ENCODE measurements around the gene P3H2.

Gene P3H2

GRCh38 chr3:190116551-190117067, 4.1 kb downstream of the P3H2 start:
- H3K27ac Mint-ChIP-seq: no peak overlapping the region

DNA sequence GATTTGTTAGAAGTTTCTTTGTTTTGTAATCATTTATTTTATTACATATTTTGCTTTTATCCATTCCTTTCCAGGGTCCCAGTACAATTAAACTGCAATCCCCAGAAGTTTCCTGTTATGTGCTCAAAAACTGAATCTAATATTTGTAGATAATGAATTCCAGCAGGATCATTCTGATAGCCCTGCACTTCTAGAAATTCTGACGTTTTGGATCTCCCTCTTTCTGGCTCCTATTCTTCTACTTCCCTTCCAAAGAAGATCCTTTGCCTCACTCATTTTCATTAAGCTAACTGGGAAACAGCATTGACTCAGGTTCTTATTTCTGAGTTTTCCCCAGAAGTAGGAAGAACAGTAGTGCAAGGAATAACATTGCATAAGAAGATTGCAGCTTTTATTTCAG, 9.9 kb downstream of the P3H2 start:
- peaks cover 4% of the 10 kb centered on the region for H3K9me3 Mint-ChIP-seq
- H3K27me3 Mint-ChIP-seq: peaks cover 50% of the 10 kb centered on the region
- H3K4me3 Mint-ChIP-seq: no peak overlapping the region
- no peaks in the 10 kb centered on the region for H3K36me3 Mint-ChIP-seq (ENCODE audit: low read depth)
- H3K27ac Mint-ChIP-seq: no peak overlapping the region
- H3K4me1 Mint-ChIP-seq (ENCODE audit: low read depth): no peaks in the 10 kb centered on the region

More at GRCh38 chr3:190116551-190117067, 4.1 kb downstream of the P3H2 start:
- H3K9me3 Mint-ChIP-seq: peaks cover 4% of the 10 kb centered on the region
- H3K4me3 Mint-ChIP-seq: no peak overlapping the region
- no peaks in the 10 kb centered on the region for H3K36me3 Mint-ChIP-seq (ENCODE audit: low read depth)
- H3K27me3 Mint-ChIP-seq: peaks cover 70% of the 10 kb centered on the region
- H3K4me1 Mint-ChIP-seq (ENCODE audit: low read depth): peaks cover 10% of the 10 kb centered on the region

- Mint-ChIP-seq H3K27me3 (peaks cover 41% of the 10 kb centered on the region), H3K36me3 (ENCODE audit: low read depth) (no peaks in the 10 kb centered on the region), H3K27ac (no peak overlapping the region), H3K4me1 (ENCODE audit: low read depth) (no peaks in the 10 kb centered on the region), H3K4me3 (no peak overlapping the region), H3K9me3 (peaks cover 4% of the 10 kb centered on the region)
Observed at GRCh38 chr3:190109441-190109840, 11.3 kb downstream of the P3H2 start.

GRCh38 chr3:190108804-190109203, 11.9 kb downstream of the P3H2 start:
- no peaks in the 10 kb centered on the region for H3K36me3 Mint-ChIP-seq (ENCODE audit: low read depth)
- no peak overlapping the region for H3K27ac Mint-ChIP-seq
- H3K4me1 Mint-ChIP-seq (ENCODE audit: low read depth): no peaks in the 10 kb centered on the region
- peaks cover 4% of the 10 kb centered on the region for H3K9me3 Mint-ChIP-seq
- peaks cover 41% of the 10 kb centered on the region for H3K27me3 Mint-ChIP-seq
- no peak overlapping the region for H3K4me3 Mint-ChIP-seq

DNA sequence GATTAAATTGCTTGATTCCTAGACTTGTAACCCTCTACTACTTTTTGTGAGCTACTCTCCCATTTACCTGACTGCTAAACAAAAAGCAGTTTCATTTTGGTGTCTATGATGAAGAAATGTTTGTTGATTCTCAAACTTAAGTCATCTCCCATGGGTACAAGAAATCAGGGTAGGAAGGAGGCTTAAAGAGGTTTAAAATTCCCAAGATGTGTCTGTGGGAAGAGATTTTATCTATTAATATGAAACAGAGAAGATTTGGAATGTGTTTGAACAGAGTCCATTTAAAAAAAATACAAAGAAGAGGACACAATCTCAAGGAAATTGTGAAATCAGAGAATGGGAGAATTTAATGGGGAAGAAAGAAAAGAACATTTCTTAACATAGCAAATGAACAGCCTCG, 14.8 kb downstream of the P3H2 start:
- Mint-ChIP-seq H3K27ac (no peak overlapping the region), H3K4me3 (no peak overlapping the region), H3K9me3 (no peaks in the 10 kb centered on the region), H3K36me3 (ENCODE audit: low read depth) (no peaks in the 10 kb centered on the region), H3K4me1 (ENCODE audit: low read depth) (no peaks in the 10 kb centered on the region), H3K27me3 (peaks cover 30% of the 10 kb centered on the region)

GRCh38 chr3:190101320-190102011, 19.2 kb downstream of the P3H2 start:
- Mint-ChIP-seq H3K4me1 (ENCODE audit: low read depth) (no peaks in the 10 kb centered on the region), H3K4me3 (peak overlapping the region; percentile 51), H3K27ac (no peak overlapping the region), H3K9me3 (no peaks in the 10 kb centered on the region), H3K36me3 (ENCODE audit: low read depth) (no peaks in the 10 kb centered on the region), H3K27me3 (peaks cover 11% of the 10 kb centered on the region)

DNA sequence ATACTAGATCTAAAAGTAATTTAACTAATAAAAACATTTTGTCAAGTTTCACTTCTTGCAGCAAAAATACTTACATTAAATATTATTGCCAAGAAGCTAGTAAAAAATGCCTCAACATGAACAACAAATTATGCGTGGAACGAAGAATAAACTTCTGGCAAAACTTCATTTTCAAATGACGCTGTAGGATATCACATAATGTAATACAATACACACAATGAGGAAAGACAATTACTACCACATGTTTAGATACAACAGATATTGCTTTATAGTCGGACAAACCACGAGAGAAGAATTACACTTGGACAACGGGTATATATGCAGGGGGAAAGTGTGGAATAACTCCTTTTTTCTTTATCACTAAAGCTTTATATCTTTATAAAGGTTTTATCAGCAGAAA, 21.6 kb downstream of the P3H2 start:
- no peak overlapping the region for H3K4me3 Mint-ChIP-seq
- H3K27me3 Mint-ChIP-seq: peaks cover 14% of the 10 kb centered on the region
- H3K9me3 Mint-ChIP-seq: no peaks in the 10 kb centered on the region
- H3K4me1 Mint-ChIP-seq (ENCODE audit: low read depth): no peaks in the 10 kb centered on the region
- no peaks in the 10 kb centered on the region for H3K36me3 Mint-ChIP-seq (ENCODE audit: low read depth)
- no peak overlapping the region for H3K27ac Mint-ChIP-seq

DNA sequence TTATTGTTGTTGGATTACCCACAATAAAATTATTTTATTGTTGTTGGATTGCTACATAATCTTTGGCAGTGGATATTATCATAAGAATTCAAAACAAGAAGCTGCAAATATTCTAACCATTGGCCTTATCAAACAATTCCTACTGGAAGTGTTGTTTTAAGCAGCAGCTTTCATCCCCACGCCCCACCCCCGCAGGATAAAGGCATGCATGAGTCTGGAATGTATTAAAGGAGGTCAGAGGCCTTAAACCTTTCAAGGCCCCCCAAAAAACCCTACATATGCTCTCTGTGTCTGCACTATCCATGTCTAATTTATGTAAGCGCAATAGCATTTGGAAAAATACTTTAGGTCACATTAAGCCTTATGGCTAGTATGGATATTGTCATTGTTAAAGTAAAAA, 23.1 kb downstream of the P3H2 start:
- no peaks in the 10 kb centered on the region for H3K36me3 Mint-ChIP-seq (ENCODE audit: low read depth)
- H3K4me3 Mint-ChIP-seq: no peak overlapping the region
- H3K9me3 Mint-ChIP-seq: no peaks in the 10 kb centered on the region
- no peak overlapping the region for H3K27ac Mint-ChIP-seq
- peaks cover 20% of the 10 kb centered on the region for H3K27me3 Mint-ChIP-seq
- no peaks in the 10 kb centered on the region for H3K4me1 Mint-ChIP-seq (ENCODE audit: low read depth)

- no peaks in the 10 kb centered on the region for H3K36me3 Mint-ChIP-seq (ENCODE audit: low read depth)
- peaks cover 14% of the 10 kb centered on the region for H3K27me3 Mint-ChIP-seq
- no peaks in the 10 kb centered on the region for H3K9me3 Mint-ChIP-seq
- H3K4me1 Mint-ChIP-seq (ENCODE audit: low read depth): no peaks in the 10 kb centered on the region
- no peak overlapping the region for H3K27ac Mint-ChIP-seq
- H3K4me3 Mint-ChIP-seq: no peak overlapping the region
Observed at GRCh38 chr3:190097025-190097424, 23.7 kb downstream of the P3H2 start.

DNA sequence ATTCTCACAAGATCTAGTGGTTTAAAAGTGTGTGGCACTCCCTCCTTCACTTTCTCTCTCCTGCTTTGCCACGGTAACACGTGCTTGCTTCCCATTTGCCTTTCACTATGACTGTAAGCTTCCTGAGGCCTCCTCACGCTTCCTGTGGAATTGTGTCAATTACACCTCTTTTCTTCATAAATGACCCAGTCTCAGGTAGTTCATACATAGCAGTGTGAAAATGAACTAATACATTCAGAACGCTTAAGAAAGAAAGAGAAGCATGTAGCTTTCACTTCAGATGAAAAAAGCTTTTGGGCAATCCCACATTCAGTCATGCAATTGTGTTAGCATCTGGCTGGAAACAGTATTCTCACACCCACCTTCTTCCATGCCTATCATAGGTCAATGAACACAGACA, 24.4 kb downstream of the P3H2 start:
- H3K4me3 Mint-ChIP-seq: no peak overlapping the region
- H3K27ac Mint-ChIP-seq: no peak overlapping the region
- no peaks in the 10 kb centered on the region for H3K36me3 Mint-ChIP-seq (ENCODE audit: low read depth)
- peaks cover 13% of the 10 kb centered on the region for H3K27me3 Mint-ChIP-seq
- no peaks in the 10 kb centered on the region for H3K4me1 Mint-ChIP-seq (ENCODE audit: low read depth)
- H3K9me3 Mint-ChIP-seq: no peaks in the 10 kb centered on the region

DNA sequence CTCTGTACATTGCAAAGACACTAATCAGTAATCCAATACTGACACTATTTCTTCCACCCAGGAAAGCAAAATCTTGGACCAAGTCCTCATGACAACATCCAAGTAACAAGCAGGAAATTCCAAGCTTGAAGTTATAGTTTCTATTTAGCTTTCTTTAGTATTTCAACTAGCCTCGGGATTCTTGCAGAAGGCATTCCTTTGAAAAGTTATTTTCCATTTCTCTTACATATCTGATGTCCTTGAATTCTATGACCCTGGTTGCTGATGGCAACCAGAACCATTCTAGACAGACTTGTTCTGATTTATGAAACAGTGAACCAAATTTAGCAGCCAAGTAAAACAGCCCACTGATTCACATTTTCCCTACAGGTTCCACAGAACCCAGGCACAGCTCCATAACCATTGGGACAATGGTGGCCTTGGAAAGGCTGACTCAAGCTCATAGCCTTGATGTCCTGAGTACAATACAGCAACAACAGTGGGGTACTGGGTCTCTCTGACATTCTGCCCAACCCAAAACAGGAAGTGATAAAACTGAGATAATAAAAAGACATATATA, 26.5 kb downstream of the P3H2 start:
- Mint-ChIP-seq H3K4me1 (ENCODE audit: low read depth) (no peaks in the 10 kb centered on the region), H3K27ac (no peak overlapping the region), H3K27me3 (peaks cover 17% of the 10 kb centered on the region), H3K4me3 (no peak overlapping the region), H3K9me3 (no peaks in the 10 kb centered on the region), H3K36me3 (ENCODE audit: low read depth) (no peaks in the 10 kb centered on the region)

GRCh38 chr3:190092250-190092649, 28.4 kb downstream of the P3H2 start:
- no peak overlapping the region for H3K4me3 Mint-ChIP-seq
- H3K36me3 Mint-ChIP-seq (ENCODE audit: low read depth): no peaks in the 10 kb centered on the region
- H3K27ac Mint-ChIP-seq: no peak overlapping the region
- no peaks in the 10 kb centered on the region for H3K4me1 Mint-ChIP-seq (ENCODE audit: low read depth)
- H3K27me3 Mint-ChIP-seq: peaks cover 17% of the 10 kb centered on the region
- H3K9me3 Mint-ChIP-seq: no peaks in the 10 kb centered on the region

GRCh38 chr3:190089711-190090110, 31.0 kb downstream of the P3H2 start:
- Mint-ChIP-seq H3K36me3 (ENCODE audit: low read depth) (no peaks in the 10 kb centered on the region), H3K9me3 (no peaks in the 10 kb centered on the region), H3K27ac (no peak overlapping the region), H3K4me1 (ENCODE audit: low read depth) (no peaks in the 10 kb centered on the region), H3K4me3 (no peak overlapping the region), H3K27me3 (peaks cover 22% of the 10 kb centered on the region)

- Mint-ChIP-seq H3K36me3 (ENCODE audit: low read depth) (no peaks in the 10 kb centered on the region), H3K4me1 (ENCODE audit: low read depth) (no peaks in the 10 kb centered on the region), H3K27ac (peak overlapping the region; percentile 32), H3K9me3 (no peaks in the 10 kb centered on the region), H3K4me3 (no peak overlapping the region), H3K27me3 (peaks cover 19% of the 10 kb centered on the region)
Observed at GRCh38 chr3:190088890-190089289, 31.8 kb downstream of the P3H2 start.

- Mint-ChIP-seq H3K27ac (no peak overlapping the region), H3K9me3 (no peaks in the 10 kb centered on the region), H3K4me1 (ENCODE audit: low read depth) (no peaks in the 10 kb centered on the region), H3K36me3 (ENCODE audit: low read depth) (no peaks in the 10 kb centered on the region), H3K4me3 (no peak overlapping the region), H3K27me3 (peaks cover 9% of the 10 kb centered on the region)
Observed at GRCh38 chr3:190086191-190086590, 34.5 kb downstream of the P3H2 start.

DNA sequence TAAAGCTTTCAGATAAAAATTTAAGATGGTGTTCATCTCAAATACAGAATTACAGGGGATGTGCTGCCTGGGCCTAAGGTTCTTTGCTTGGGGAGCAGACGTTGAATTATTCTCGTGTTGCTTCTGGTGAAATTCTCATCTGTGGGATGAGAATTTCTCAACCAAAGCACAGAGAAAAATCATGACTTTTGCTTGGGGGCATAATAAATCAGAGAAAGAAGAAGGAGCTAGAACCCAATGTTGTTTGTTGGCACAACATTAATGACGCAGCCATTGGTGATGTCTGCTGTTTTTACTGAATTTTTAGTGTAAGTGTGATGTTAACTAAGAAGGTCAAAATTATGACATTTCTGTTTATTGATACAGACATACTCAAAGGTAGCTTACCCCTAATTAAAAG, 35.7 kb downstream of the P3H2 start:
- Mint-ChIP-seq H3K4me1 (ENCODE audit: low read depth) (no peaks in the 10 kb centered on the region), H3K27me3 (peaks cover 10% of the 10 kb centered on the region), H3K27ac (no peak overlapping the region), H3K36me3 (ENCODE audit: low read depth) (no peaks in the 10 kb centered on the region), H3K4me3 (no peak overlapping the region), H3K9me3 (peaks cover 3% of the 10 kb centered on the region)
